ENCODE results near the gene MPP1.
A peak's percentile ranks its signal among the peaks of the same experiment; 100 is the strongest.
"Not testable (repeated sequence)": the region's sequence is repeated elsewhere in the genome, so short reads cannot be mapped to it uniquely, and the experiment has no call there.

Gene MPP1

DNA sequence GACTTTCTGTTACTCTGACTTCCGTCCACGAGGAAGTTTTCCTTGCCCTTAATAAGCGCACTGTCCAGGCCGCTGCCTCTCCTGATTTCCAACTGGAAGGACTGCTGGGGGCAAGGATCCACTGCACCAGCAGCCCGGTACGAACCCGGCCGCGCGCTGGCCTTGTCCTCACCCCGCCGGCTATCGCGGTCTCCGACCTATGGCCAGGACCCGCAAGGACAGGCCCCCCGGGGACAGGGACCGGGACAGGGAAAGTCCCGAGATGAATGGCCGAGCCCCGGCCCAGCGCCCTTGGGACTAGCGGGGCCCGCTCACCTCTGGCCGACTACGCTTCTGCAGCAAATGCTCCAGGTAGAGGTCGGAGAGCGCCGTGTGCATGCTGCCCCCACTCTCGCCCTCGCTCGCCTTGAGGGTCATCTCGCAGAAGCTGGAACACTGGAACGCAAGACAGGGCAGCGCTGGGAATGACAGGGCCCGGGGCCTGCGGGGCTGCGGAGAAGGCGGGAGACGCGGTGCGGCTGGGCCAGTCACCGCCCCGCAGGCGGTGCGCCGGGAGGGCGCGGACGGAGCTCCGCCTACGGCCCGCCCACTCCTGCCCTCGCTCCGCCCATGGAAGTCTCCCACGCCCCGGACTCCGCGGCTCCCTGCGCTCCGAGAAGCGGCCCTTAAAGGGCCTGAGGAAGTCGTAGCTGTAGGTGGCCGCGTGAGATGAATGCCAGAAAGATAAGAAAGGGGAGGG is at the start of gene MPP1:
TSS of gene MPP1 (minus strand) at position 529 of the 739 bp plus-strand sequence. CDS start at position 417, 112 bp downstream.
- DNase-seq: peak; percentile 70

DNA sequence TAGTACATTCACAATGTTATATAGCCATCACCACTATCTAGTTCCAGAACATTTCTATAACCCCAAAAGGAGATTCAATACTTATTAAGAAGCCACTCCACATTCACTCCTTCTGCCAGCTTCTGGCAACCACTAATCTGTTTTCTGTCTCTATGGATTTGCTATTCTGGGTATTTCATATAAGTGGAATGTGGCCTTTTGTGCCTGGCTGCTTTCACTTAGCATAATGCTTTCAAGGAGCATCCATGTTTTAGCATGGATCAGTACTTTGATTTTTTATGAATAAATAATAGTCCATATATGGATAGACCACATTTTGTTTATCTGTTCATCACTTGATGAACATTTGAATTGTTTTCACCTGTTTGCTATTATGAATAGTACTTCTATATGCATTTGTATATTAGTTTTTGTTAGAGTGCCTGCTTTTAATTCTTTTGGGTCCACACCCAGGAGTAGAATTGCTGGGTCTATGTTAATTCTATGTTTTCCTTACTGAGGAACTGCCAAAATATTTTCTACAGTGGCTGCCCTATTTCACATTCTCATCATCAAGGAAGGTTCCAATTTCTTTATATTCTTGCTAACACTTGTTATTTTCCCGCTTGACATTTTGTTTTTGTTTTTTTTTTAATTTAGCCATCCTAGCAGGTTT is 45.8 kb upstream of the MPP1 start:
- no peak for DNase-seq

GRCh38 chrX:154840856-154841255 is 35.6 kb upstream of the MPP1 start:
- no peak for DNase-seq

- DNase-seq: no peak
These were observed 30.9 kb upstream of the MPP1 start for GRCh38 chrX:154836163-154836562.

GRCh38 chrX:154834562-154834961 is 29.3 kb upstream of the MPP1 start, which contains the start of gene SMIM9:
TSS of gene SMIM9 (minus strand) at chrX:154834662. CDS start at chrX:154830856, 3,806 bp downstream.
- no peak for DNase-seq

GRCh38 chrX:154833746-154834274 is 28.5 kb upstream of the MPP1 start:
- no peak for DNase-seq

- no peak for DNase-seq
These were observed 24.7 kb upstream of the MPP1 start for GRCh38 chrX:154829926-154830442.

- DNase-seq: no peak
These were observed 23.8 kb upstream of the MPP1 start for GRCh38 chrX:154829134-154829533.

- DNase-seq: no peak
These were observed 22.7 kb upstream of the MPP1 start for GRCh38 chrX:154828016-154828408.

- no peak for DNase-seq
These were observed 22.1 kb upstream of the MPP1 start for GRCh38 chrX:154827194-154828015.

- not testable (repeated sequence) for DNase-seq
These were observed 20.3 kb upstream of the MPP1 start for GRCh38 chrX:154825586-154825985.

- no peak for DNase-seq
These were observed 19.4 kb upstream of the MPP1 start for GRCh38 chrX:154824638-154825037.

DNA sequence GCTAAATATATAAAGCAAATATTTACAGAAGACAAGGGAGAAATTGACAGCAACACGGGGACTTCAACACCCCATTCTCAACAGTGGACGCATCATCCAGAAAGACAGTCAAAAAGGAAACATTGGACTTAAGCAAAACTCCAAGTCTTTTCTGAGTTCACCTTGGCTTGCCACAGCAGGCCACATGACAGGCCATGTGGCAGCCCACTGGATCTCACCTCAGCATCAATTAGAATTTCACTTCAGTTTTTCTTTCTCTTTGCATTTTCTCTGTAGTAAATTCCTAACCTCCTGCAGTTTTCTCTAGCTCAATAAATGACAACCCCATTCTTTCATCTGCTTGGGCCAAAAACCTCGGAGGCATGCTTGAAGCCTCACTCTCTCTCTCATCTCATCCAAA is 16.7 kb upstream of the MPP1 start:
- no peak for DNase-seq

DNA sequence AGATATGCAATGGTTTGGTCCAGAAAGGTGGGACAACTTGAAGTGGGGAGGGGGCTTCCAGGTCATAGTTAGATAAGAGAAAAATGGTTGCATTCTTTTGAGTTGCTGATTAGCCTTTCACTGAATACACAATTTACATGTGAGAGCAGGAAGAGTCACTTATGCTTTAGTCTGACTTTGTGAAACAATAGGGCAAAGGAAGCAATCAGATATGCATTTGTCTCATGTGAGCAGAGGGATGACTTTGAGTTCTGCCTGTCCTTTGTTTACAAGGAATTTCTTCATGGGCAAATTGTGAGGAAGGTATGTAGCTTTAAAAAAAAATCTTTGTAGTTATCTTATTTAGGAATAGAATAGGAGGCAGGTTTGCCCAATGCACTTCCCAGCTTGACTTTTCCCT is 16.2 kb upstream of the MPP1 start:
- no peak for DNase-seq

DNA sequence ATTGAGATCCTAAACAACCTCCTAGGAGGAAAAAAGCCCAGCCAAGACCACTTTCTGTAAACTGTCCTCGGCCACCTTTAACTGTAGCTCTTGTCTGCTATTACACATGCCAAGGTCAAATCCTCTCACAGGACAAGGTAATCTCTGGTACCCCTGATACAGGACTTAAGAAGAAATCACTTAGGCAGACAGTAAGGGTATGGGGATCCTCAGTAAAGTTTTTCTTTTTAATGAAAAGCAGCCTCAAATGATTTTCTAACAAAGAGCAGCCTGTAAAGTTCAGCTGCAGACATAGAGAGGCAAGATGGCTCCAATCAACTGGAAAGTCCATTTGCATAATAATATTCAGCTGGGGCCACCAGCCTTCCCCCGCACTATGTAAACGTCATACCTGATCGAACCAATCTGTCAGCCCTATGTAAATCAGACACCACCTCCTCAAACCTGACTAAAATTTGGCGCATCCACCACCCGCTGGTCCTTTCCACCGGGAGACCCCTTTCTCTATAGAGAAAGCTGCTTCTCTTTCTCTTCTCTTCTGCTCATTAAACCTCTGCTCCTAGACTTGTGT is 14.6 kb upstream of the MPP1 start:
- no peak for DNase-seq

DNA sequence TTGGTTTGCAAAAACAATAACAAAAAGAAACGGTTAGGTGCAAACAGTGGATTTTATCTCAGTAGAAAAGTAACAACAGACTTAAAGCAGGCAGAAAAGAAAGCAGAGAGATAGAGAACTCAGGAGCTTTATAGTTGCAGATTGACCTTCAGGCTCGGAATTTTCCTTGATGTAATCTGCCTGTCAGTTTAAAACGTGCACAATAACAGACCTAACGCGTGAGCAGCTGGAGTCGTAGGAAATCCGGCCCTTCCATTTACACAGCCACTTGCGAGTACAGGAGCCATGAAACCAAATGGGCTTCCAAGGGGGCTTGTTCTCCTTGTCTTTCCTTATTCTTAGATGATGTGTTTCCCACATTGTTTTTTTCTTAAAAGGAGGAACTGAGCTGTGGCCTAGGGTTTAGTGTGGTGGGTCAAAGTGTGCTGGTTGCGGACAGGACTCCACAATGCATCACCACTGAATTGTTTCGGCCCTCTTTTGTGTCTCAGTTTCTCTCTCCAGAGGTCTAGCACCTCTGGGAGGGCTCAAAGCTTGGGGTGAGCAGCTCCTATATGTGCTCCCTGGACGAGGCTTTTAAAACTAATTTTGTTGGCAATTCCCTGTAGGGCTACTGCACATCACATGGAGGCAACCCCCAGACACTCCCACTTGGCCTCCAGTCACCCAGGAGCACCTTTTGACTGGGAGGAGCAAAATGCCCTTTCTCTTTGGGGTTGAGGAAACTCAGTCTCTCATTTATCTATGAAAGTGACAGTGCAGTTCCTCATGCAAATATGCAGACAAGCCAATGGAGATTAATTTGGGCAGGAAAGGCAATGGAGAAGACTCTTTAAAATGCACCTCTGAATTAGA is 13.9 kb upstream of the MPP1 start:
- DNase-seq: no peak

- not testable (repeated sequence) for DNase-seq
These were observed 11.8 kb upstream of the MPP1 start for GRCh38 chrX:154817048-154817618.

GRCh38 chrX:154816326-154816898 is 11.1 kb upstream of the MPP1 start:
- DNase-seq: not testable (repeated sequence)

- DNase-seq: no peak
These were observed 10.1 kb upstream of the MPP1 start for GRCh38 chrX:154815274-154815818.

- DNase-seq: no peak
These were observed 8.5 kb upstream of the MPP1 start for GRCh38 chrX:154813801-154814200.
